Activated naive CD4-positive, alpha-beta T cell treated with anti-CD3 and anti-CD28 coated beads, Interleukin-2, amount 50 U/mL, for 72 hours (primary cell): ENCODE data around the gene SERPINA3. TPM values are rescaled to one million over a fixed set of nuclear protein-coding genes. Genes with fewer than 3 reads are reported as not detected.

Experiments
- ATAC-seq, 2 donors: fragments of 150-1000 bp; cut with Tn5 transposase; 2 replicates each; pipeline ENCODE4 v1.10.0; 2021; ENCODE audit warnings: mild to moderate bottlenecking in 2 of 2, moderate library complexity in 2 of 2
- DNase-seq, 2 donors: peaks; one replicate each; pipeline ENCODE4 v3.0.0; 2021 to 2022; ENCODE audit warnings: low spot score in 2 of 2
- H3K27ac Mint-ChIP-seq, 2 donors: one replicate each; pipeline ENCODE4 v1.8.0; 2022; ENCODE audit warnings: mild to moderate bottlenecking in 2 of 2, mixed read lengths in 2 of 2
- H3K36me3 Mint-ChIP-seq, 2 donors: one replicate each; pipeline ENCODE4 v1.8.0; 2022; ENCODE audit warnings: mixed read lengths in 2 of 2
- H3K9me3 Mint-ChIP-seq, 2 donors: one replicate each; pipeline ENCODE4 v1.8.0; 2022; ENCODE audit warnings: mixed read lengths in 2 of 2
- total RNA-seq, 2 donors: library from RNA; stranded (reverse); gene quantifications; one replicate each; pipeline ENCODE4 v1.2.3, GENCODE V29; 2022

Gene SERPINA3
- total RNA-seq, 2 donors from 2014 or later: not detected

DNA sequence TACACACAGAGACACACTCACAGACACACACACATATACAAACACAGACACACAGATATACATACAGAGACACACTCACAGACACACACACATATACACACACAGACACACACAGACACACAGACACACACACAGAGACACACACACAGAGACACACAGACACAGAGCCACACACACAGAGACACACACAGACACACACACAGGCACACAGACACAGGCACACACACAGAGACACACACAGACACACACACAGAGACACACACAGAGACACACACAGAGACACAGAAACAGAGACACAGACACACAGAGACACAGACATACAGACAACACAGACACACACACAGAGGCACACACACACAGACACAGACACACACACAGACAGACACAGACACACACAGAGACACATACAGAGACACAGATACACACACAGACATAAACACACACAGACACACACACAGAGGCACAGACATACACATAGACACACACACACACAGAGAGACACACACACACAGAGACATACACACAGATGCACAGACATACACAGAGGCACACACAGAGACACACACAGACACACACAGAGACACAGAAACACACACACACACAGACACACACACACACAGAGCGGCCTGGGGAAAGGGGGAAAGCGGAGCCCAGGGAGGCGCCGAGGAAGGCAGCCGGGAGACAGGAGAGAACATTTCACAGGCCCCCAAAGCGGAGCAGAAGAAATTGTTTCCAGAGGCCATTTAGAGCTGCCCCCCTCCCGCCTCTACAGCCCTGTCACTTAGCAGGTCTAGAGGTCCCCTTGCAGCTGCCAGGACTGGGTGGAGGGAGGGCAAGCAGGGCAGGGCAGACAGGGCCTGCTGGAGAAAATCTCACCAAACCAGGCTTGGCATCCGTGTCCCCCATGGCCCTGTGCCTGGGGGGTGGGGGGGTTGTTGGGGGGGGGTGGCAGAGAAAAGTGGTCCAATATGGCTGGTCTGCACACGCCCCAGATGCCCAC, 38.9 kb downstream of the SERPINA3 start:
- Mint-ChIP-seq H3K9me3 (peaks cover 1 to 4% of the 10 kb centered on the region in 2 donors), H3K27ac (no peak overlapping the region), H3K36me3 (no peaks in the 10 kb centered on the region)
- DNase-seq (no peak), ATAC-seq (no peak)

DNA sequence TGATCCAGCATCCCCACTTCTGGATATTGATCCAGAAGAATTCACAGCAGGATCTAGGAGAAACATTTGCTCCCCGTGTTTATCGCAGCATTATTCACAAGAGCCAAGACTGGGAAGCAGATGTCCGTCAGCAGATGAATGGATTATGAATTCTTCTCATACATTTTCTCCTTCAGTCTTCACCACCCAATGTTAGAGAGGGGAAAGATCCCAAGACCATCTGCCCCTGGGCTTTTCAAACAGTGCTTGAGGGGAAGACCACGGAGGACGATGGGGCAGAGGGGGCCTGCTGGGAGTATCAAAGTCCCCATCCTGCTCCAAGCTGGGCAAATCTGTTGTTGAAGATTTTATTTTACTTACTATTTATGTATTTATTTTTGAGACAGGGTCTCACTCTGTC, 41.1 kb downstream of the SERPINA3 start:
- peaks cover 0 to 4% of the 10 kb centered on the region in 2 donors for H3K9me3 Mint-ChIP-seq
- no peak overlapping the region for H3K27ac Mint-ChIP-seq
- no peak for DNase-seq
- H3K36me3 Mint-ChIP-seq: no peaks in the 10 kb centered on the region
- ATAC-seq: no peak

DNA sequence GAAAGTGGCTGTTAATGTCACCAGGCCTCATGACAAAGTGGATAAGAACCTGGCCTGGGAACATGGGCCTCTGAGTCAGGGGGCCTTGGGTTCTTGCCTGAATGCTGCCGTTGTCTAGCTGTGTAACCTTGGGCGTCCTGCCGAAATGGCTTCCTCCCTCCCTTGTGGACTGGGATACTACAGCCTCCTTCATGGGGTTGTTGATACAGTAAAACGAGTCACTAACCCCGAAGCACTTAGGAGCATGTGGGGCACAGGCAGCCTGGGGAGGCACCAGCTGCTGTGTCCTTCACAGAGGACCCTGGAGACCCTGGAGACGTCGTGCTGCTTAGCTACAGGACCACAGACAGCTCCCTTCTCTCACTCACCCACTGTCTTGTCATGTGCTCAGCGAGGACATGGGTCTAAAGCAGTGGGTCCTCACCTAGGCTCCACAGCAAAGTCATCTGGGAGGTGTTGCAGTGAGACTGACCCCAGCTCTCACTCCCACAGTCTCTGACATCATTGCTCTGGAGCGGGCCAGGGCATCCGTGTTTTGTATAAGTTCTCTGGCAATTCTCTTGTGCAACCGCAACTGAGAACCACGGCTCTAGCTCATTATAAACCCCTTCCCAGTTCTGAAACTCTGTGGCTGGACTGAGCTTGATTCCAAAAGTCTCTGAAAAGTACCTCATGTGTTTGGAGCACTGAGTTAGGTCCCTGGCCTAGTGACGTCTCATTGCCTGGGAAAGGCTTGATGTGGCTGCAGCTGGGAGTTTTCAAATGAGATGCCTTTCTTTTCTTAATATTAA, 42.1 kb downstream of the SERPINA3 start:
- no peak for ATAC-seq
- Mint-ChIP-seq H3K9me3 (no peaks in the 10 kb centered on the region), H3K27ac (no peak overlapping the region), H3K36me3 (no peaks in the 10 kb centered on the region)
- no peak for DNase-seq

DNA sequence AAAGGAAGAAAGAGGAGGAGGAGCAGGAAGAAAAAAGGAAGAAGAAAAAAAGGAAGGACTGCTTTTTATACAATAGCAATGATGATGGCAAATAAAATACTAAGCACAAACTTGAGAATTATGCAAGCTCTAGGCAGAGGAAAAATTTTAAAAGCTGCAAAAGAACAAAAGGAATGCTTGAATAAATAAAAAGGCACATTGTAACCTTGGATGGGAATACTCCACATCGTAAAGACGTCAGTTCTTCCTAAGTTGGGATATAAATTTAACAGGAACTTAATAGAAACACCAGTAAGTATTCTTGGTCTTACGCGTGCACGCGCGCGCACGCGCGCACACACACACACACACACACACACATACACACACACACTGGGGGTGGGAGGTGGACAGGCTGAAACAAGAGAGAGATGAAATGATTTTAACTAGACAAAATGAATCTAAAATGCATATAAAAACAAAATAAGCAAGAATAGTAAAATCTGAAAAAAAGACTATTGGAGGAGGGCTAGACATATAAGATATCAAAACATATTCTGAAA, 43.0 kb downstream of the SERPINA3 start:
- ATAC-seq: no peak
- Mint-ChIP-seq H3K9me3 (no peaks in the 10 kb centered on the region), H3K36me3 (no peaks in the 10 kb centered on the region), H3K27ac (no peak overlapping the region)
- no peak for DNase-seq

DNA sequence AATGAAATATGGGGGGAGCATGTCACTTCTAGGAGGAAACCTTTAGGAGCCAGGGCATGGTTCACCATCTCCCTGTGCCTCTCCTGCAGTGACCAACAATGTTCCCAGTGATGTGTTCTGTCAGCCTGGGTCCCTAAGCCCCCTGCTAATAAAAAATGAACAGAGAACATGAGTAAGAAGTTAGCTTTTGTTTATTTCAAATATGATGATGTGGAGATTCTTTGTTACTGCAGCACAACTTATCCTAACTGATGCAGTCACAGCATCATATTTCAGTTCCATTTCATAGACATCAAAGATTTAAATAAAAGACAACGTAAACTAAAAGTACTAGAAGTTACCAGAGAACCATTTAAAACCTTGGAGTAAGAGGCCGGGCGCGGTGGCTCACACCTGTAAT, 43.9 kb downstream of the SERPINA3 start:
- H3K36me3 Mint-ChIP-seq: no peaks in the 10 kb centered on the region
- H3K27ac Mint-ChIP-seq: no peak overlapping the region
- no peaks in the 10 kb centered on the region for H3K9me3 Mint-ChIP-seq
- ATAC-seq (no peak), DNase-seq (no peak)

DNA sequence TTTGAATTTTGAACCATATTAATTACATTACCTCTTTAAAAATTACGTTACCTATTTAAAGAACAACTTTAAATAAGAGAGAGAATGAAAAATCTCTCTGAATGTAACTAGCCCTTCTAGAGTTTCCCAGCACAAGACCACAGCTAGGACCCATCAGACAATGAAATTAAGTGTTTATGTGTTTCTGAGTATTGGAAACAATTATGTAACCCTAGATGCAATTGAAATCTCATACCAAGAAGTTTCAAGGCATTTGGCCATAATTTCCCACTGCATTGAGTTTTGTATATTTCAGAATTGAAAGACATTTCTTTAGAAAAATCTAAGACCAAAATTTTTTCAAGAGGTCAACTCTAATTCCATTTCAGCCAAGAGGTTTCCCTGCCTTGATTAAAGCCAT, 47.1 kb downstream of the SERPINA3 start:
- DNase-seq (no peak), ATAC-seq (no peak)
- H3K9me3 Mint-ChIP-seq: no peaks in the 10 kb centered on the region
- H3K27ac Mint-ChIP-seq: no peak overlapping the region
- no peaks in the 10 kb centered on the region for H3K36me3 Mint-ChIP-seq

DNA sequence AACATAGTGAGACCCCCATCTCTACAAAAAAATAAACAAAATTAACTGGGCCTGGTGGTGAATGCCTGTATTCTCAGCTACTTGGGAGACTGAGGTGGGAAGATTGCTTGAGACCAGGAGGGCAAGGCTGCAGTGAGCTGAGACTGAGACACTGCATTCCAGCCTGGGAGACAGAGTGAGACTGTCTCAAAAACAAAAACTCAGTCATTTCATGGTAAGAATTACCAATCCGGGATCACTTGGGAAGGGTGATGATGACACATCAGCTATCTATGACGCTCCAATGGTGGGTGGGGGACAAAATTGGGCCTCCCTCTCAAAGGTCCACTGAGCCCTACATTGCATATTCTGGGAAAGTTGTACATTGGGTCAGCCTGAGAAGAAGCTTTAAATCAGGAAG, 47.7 kb downstream of the SERPINA3 start:
- Mint-ChIP-seq H3K9me3 (no peaks in the 10 kb centered on the region), H3K36me3 (no peaks in the 10 kb centered on the region), H3K27ac (no peak overlapping the region)
- DNase-seq (no peak), ATAC-seq (no peak)

DNA sequence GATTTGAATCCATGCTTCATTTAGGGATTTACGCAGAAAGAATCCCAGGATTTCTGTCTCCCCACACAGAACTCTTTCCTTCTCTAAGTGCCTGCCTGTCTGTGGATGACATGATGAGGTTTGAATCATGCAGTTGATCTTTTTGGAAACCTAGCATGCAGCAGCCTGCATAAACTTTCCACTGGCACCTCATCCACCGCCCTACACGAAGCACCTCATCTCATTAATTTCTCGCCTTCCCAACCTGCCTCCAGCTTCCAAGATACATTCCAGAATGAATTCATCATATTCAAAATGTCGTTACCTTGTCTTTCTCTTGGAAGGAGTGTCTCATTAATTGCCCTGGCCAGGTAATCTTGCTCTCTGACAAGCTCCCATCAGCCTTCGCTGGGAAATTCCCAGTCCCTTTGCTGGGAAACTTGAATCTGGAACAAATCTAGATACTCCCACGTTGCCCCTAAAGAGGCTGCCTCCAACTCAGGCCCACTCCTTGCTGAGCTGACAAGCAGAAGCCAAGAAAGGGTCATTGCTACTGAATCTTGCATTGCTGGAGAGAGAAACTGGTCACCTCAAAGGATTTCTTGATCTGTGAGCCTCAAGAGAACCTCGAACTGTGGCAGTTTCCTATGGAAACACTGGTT, 48.2 kb downstream of the SERPINA3 start:
- Mint-ChIP-seq H3K27ac (no peak overlapping the region), H3K9me3 (no peaks in the 10 kb centered on the region), H3K36me3 (no peaks in the 10 kb centered on the region)
- ATAC-seq: no peak
- no peak for DNase-seq

DNA sequence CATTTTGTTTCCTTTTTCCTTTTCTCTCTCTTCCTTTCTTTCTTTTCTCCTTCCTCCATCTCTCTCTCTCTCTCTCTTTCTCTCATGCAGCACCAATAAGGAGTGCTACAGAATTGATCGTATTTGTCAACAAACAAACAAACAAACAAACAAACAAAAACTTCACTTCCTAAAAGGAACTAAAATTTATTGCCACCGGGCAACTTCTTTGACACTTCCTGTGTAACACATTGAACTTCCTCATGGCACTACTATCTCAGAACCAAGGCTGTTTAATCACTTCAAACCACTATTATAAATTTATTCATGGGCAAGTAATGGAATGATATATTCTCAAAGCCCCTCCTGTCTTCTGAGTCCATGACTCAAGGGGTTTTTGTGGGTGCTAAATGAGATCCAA, 51.3 kb downstream of the SERPINA3 start:
- Mint-ChIP-seq H3K27ac (no peak overlapping the region), H3K36me3 (no peaks in the 10 kb centered on the region), H3K9me3 (no peaks in the 10 kb centered on the region)
- ATAC-seq (no peak), DNase-seq (no peak)

DNA sequence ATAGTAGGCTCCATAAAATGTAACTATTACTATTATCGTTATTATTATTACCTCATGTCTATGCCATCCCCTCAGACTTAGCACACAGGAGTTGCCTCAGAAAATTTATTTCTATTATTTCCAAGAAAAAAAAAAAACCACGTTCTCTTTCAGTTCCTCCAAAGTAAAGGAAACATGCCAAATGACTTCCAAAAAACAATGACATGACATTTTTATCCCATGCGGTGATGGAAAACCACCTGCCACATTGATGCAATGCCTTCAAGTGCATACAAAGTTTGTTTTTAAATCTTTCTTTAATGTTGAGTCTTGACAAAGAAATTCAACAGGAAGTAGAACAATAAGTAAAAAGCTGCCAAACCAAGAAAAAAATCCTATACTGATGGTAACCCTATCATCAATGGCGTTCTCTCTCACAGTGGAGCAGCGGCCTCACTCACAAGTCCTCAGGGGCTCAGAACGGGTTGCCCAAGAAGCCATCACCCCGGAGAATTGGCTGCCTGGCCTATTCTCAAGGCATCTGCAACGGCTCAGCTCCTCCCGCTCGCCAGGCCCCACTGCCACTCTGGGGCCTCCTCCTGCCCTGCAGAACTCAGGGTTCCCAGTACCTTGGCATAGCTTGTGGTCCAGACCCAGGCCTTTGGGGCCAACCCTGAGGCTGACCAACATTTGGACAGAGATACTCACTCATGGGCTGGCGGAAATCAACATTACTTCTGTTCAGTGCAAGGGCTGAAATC, 51.9 kb downstream of the SERPINA3 start:
- no peak for DNase-seq
- no peak for ATAC-seq
- H3K9me3 Mint-ChIP-seq: no peaks in the 10 kb centered on the region
- no peaks in the 10 kb centered on the region for H3K36me3 Mint-ChIP-seq
- no peak overlapping the region for H3K27ac Mint-ChIP-seq

DNA sequence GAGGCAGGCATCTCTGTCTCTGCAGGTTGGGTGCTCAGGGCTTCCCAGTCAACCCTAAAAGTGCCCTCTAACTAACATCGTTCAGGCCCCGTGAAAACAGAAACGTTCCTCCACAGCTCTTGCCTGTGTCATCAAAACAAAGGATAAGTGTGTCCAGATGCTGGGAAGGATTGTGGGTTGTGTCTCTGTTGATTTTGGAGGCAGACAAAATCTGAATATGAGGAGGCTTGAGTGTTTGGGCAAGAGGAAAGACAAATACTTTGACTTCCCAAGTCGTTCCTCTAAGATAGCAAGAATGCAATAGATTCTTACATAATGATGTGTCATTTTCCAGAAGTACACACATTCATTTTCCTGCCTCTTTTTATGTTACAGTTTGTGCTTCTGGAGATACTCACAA, 52.9 kb downstream of the SERPINA3 start:
- Mint-ChIP-seq H3K27ac (no peak overlapping the region), H3K36me3 (no peaks in the 10 kb centered on the region), H3K9me3 (no peaks in the 10 kb centered on the region)
- ATAC-seq: no peak
- no peak for DNase-seq

DNA sequence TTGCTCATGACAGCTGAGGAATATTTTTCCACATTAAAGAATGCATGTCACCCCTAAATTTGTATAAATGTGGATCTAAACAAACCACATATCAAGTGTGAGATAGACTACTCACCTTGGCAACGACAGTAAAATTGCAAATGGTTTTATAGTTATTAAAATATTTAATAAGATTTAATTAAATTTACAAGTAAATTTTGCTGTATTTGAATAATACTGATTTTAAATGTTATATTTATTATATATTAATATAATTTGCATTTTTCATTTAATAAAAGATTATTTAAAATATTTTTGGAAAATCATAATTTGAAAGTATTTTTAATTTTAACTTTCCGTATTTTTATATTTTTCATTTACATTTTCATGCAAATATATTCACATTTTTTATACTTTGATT, 53.4 kb downstream of the SERPINA3 start:
- ATAC-seq: no peak
- H3K9me3 Mint-ChIP-seq: no peaks in the 10 kb centered on the region

DNA sequence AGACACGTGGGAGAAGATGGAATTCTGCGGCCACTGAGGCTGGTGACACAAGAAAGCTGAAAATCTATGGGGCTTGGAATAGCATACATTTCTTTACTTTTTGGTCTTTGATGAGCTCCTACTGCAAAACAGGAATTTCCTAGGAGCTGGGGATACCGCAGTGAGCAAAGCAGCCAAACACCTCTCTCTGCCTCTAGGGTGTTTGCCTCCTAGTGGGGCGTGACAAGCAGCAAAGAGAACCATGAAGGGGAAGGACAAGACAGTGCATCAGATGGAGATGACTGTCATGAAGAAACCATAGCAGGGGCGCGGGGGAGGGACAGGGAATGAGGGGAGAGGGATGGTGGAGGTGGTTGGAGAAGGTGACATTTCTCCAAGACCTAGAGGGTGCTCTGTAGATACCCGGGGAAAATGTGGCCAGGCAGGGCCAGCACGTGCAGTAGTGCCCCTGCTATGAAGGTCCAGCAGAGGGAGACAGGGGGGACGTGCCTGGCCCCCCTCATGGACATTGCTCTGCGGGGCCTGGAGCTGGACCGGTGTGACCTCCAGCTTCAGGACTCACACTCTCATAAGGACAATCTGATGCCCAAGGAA, 58.6 kb downstream of the SERPINA3 start:
- H3K36me3 Mint-ChIP-seq: no peaks in the 10 kb centered on the region
- no peak overlapping the region for H3K27ac Mint-ChIP-seq
- DNase-seq (no peak), ATAC-seq (no peak)
- no peaks in the 10 kb centered on the region for H3K9me3 Mint-ChIP-seq

More for the DNA sequence above, 53.4 kb downstream of the SERPINA3 start:
- Mint-ChIP-seq H3K36me3 (no peaks in the 10 kb centered on the region), H3K27ac (no peak overlapping the region)
- no peak for DNase-seq

DNA sequence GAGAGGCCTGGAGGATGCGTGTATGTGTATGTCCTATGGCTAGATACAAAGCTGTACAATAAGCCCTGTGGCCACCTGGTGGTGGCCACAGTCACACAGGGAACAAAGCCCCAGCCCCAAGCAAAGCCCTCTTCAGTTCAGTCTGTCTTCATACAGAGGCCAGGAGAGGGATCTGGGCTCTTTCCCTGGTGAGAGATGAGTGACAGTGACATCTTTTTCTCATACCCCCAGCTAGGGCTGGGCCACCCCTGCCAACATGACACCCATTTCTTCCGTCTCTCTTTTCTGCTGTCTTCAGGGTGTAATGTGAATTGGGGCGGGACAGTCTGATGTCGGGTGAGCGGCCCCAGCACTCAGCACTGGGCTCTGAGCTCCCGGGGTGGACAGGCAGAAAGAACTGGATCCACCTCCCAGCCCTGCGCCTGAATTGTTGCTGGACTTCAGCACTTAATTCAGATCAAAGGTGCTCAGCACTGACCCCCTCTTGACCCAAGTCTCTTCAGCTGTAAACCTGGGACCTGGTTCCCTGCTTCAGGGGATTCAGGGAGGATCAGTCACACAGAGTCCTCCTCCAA, 59.8 kb downstream of the SERPINA3 start:
- no peaks in the 10 kb centered on the region for H3K9me3 Mint-ChIP-seq
- DNase-seq (no peak), ATAC-seq (no peak)
- H3K36me3 Mint-ChIP-seq: no peaks in the 10 kb centered on the region
- H3K27ac Mint-ChIP-seq: no peak overlapping the region

DNA sequence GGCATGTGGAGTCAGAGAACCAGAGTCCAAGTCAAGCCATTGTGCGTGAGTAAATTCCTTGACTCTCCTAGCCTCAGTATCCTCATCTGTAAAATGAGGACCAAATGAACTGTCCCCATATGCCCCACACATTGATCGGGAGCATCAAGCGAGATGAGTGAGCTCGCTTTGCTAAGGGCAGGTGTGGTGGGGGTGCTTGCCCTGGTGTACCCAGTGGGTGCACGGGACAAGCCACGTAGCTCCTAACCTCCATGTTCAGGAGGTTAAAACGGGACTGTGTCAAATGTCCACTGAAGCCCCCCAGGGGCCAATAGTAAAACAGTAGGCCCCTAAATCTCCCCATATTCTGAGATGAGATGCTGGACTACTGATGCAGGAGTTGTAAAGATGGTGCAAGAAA, 60.9 kb downstream of the SERPINA3 start:
- no peaks in the 10 kb centered on the region for H3K9me3 Mint-ChIP-seq
- no peak for ATAC-seq
- H3K27ac Mint-ChIP-seq: no peak overlapping the region
- no peak for DNase-seq
- H3K36me3 Mint-ChIP-seq: no peaks in the 10 kb centered on the region
